Vagina (tissue), 2 donors: ENCODE data around the gene HAUS3. TPM values are rescaled to one million over a fixed set of nuclear protein-coding genes. Genes with fewer than 3 reads are reported as not detected.

Experiments
- DNase-seq, 2 donors: peaks; one replicate each; pipeline ENCODE4 v3.0.0-alpha.2; 2017; ENCODE audit errors: extremely low spot score in 2 of 2
- H3K27ac ChIP-seq: fragments of 200-600 bp; sonication (generic); one replicate; pipeline ENCODE4 v1.5.1; 2019
- H3K27me3 ChIP-seq: fragments of 200-600 bp; sonication (generic); one replicate; pipeline ENCODE4 v1.5.1; 2019
- H3K36me3 ChIP-seq, 2 donors: fragments of 200-600 bp; sonication (generic); one replicate each; pipeline ENCODE4 v1.5.1; 2017 to 2019
- H3K4me1 ChIP-seq: fragments of 200-600 bp; sonication (generic); one replicate; pipeline ENCODE4 v1.5.1; 2019
- H3K4me3 ChIP-seq, 2 donors: fragments of 200-600 bp; sonication (generic); 1 replicate in 1 of 2; 2 replicates in 1 of 2; pipeline ENCODE4 v1.5.1; 2016 to 2019
- H3K9me3 ChIP-seq: fragments of 200-600 bp; sonication (generic); one replicate; pipeline ENCODE4 v1.5.1; 2019
- CTCF ChIP-seq, 3 experiments: fragments of 450-650 bp in 2 of 3; fragments of 200-600 bp in 1 of 3; sonication (generic) in 1 of 3; IDR thresholded peaks; one replicate each; pipeline ENCODE4 v1.5.1; 2017 to 2019; ENCODE audit warnings: antibody characterized with exemption in 3 of 3, mild to moderate bottlenecking in 2 of 3, moderate library complexity in 2 of 3
- POLR2A ChIP-seq, 2 donors: fragments of 450-650 bp; IDR thresholded peaks; one replicate each; pipeline ENCODE4 v1.6.1; 2017; ENCODE audit warnings: antibody characterized with exemption in 2 of 2, mild to moderate bottlenecking in 2 of 2, moderate library complexity in 2 of 2
- POLR2AphosphoS5 ChIP-seq, 2 donors: sonication (generic); formaldehyde crosslinking; IDR thresholded peaks; one replicate each; pipeline ENCODE4 v1.9.0; 2017; ENCODE audit warnings: antibody characterized with exemption in 2 of 2, mild to moderate bottlenecking in 2 of 2, low read depth in 1 of 2; ENCODE audit not compliant: insufficient read depth in 1 of 2
- intact Hi-C: fragments of 100-400 bp; cut with DNase I; formaldehyde crosslinking; loops from one replicate; pipeline ENCODE4 v1.15.1; 2023
- total RNA-seq: library from RNA; depleted of rRNA; stranded (reverse); fragments of >200 nt; gene quantifications from one replicate; pipeline ENCODE4 v1.2.3, GENCODE V29; 2016

The HAUS3 gene
- total RNA-seq, 1 donor from 2014 or later, result 9.6 TPM

- no peaks in the 10 kb centered on the region for H3K9me3 ChIP-seq
- intact Hi-C loops, result no loop called here
- TF ChIP-seq POLR2AphosphoS5 (IDR thresholded peaks at IDR 0.05; ENCODE audit: insufficient read depth in 1 of 2, low read depth in 1 of 2) (no peak), POLR2A (IDR thresholded peaks at IDR 0.05) (no peak), CTCF (IDR thresholded peaks at IDR 0.05) (no peak)
Observed at GRCh38 chr4:2186133-2186864, 55.6 kb downstream of the HAUS3 start.

GRCh38 chr4:2183394-2183793, 58.5 kb downstream of the HAUS3 start:
- intact Hi-C loops, result no loop called here
- Histone ChIP-seq H3K4me1 (no peaks in the 10 kb centered on the region), H3K36me3 (no peaks in the 10 kb centered on the region), H3K4me3 (no peak overlapping the region), H3K27ac (no peak overlapping the region), H3K9me3 (no peaks in the 10 kb centered on the region), H3K27me3 (no peaks in the 10 kb centered on the region)
- no peak for TF ChIP-seq CTCF (IDR thresholded peaks at IDR 0.05)
- no peak for TF ChIP-seq POLR2A (IDR thresholded peaks at IDR 0.05)
- TF ChIP-seq POLR2AphosphoS5 (IDR thresholded peaks at IDR 0.05; ENCODE audit: insufficient read depth in 1 of 2, low read depth in 1 of 2), result no peak
- DNase-seq, result no peak

More at GRCh38 chr4:2186133-2186864, 55.6 kb downstream of the HAUS3 start:
- Histone ChIP-seq H3K4me1 (no peaks in the 10 kb centered on the region), H3K27me3 (no peaks in the 10 kb centered on the region), H3K27ac (no peak overlapping the region), H3K4me3 (no peak overlapping the region), H3K36me3 (no peaks in the 10 kb centered on the region)
- DNase-seq, result no peak

GRCh38 chr4:2182994-2183393, 58.9 kb downstream of the HAUS3 start:
- Histone ChIP-seq H3K27me3 (no peaks in the 10 kb centered on the region), H3K27ac (no peak overlapping the region), H3K4me3 (no peak overlapping the region), H3K4me1 (no peaks in the 10 kb centered on the region), H3K36me3 (no peaks in the 10 kb centered on the region), H3K9me3 (no peaks in the 10 kb centered on the region)
- TF ChIP-seq CTCF (IDR thresholded peaks at IDR 0.05) (no peak), POLR2A (IDR thresholded peaks at IDR 0.05) (no peak), POLR2AphosphoS5 (IDR thresholded peaks at IDR 0.05; ENCODE audit: insufficient read depth in 1 of 2, low read depth in 1 of 2) (no peak)
- no peak for DNase-seq
- intact Hi-C loops, result no loop called here

GRCh38 chr4:2180410-2180809, 61.5 kb downstream of the HAUS3 start:
- no peaks in the 10 kb centered on the region for H3K27me3 ChIP-seq
- no peaks in the 10 kb centered on the region for H3K9me3 ChIP-seq
- no peak overlapping the region for H3K27ac ChIP-seq
- no peak for DNase-seq
- no peaks in the 10 kb centered on the region for H3K4me1 ChIP-seq
- H3K36me3 ChIP-seq, result no peaks in the 10 kb centered on the region
- intact Hi-C loops, result no loop called here
- no peak overlapping the region for H3K4me3 ChIP-seq
- TF ChIP-seq CTCF (IDR thresholded peaks at IDR 0.05), result no peak
- TF ChIP-seq POLR2A (IDR thresholded peaks at IDR 0.05), result no peak
- no peak for TF ChIP-seq POLR2AphosphoS5 (IDR thresholded peaks at IDR 0.05; ENCODE audit: insufficient read depth in 1 of 2, low read depth in 1 of 2)

GRCh38 chr4:2179717-2180116, 62.2 kb downstream of the HAUS3 start:
- Histone ChIP-seq H3K27me3 (no peaks in the 10 kb centered on the region), H3K9me3 (no peaks in the 10 kb centered on the region), H3K4me1 (no peaks in the 10 kb centered on the region), H3K4me3 (no peak overlapping the region), H3K36me3 (no peaks in the 10 kb centered on the region), H3K27ac (no peak overlapping the region)
- TF ChIP-seq POLR2AphosphoS5 (IDR thresholded peaks at IDR 0.05; ENCODE audit: insufficient read depth in 1 of 2, low read depth in 1 of 2) (no peak), POLR2A (IDR thresholded peaks at IDR 0.05) (no peak), CTCF (IDR thresholded peaks at IDR 0.05) (no peak)
- DNase-seq, result no peak
- intact Hi-C loops, result no loop called here
